ENCODE data around the gene CPPED1.

DNA sequence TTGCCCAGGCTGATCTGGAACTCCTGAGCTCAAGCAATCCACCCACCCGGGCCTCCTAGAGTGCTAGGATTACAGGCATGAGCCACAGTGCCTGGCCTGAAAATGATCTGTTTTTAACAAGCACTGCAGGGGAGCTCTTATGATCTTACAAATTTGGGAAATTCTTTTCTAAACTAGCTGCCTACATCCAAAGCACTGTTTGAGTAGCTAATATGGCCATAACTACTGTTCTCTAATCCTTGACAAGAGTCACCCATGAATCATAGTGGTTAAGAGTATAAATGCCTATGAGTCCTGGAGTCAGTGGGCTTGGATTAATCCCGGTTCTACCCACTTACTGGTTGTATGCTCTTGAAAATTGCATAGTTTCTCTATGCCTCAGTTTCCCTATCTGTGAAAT is 1.4 kb upstream of the CPPED1 start:
- TF ChIP-seq, protein P1, sequence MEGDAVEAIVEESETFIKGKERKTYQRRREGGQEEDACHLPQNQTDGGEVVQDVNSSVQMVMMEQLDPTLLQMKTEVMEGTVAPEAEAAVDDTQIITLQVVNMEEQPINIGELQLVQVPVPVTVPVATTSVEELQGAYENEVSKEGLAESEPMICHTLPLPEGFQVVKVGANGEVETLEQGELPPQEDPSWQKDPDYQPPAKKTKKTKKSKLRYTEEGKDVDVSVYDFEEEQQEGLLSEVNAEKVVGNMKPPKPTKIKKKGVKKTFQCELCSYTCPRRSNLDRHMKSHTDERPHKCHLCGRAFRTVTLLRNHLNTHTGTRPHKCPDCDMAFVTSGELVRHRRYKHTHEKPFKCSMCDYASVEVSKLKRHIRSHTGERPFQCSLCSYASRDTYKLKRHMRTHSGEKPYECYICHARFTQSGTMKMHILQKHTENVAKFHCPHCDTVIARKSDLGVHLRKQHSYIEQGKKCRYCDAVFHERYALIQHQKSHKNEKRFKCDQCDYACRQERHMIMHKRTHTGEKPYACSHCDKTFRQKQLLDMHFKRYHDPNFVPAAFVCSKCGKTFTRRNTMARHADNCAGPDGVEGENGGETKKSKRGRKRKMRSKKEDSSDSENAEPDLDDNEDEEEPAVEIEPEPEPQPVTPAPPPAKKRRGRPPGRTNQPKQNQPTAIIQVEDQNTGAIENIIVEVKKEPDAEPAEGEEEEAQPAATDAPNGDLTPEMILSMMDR (conservative IDR thresholded peaks at IDR 0.05) = no peak
- no peak for TF ChIP-seq ZFX (IDR thresholded peaks at IDR 0.05)
